ENCODE results near the gene PROSER2.

Gene PROSER2

GRCh38 chr10:11825796-11826414, 2.7 kb downstream of the PROSER2 start:
- Histone ChIP-seq H3K4me3 (ENCODE audit: low read depth, low read length) (no peak overlapping the region), H3K27ac (no peak overlapping the region), H3K27me3 (ENCODE audit: insufficient read depth, low read depth, severe bottlenecking) (no peaks in the 10 kb centered on the region), H3K36me3 (no peaks in the 10 kb centered on the region), H3K9me3 (ENCODE audit: severe bottlenecking) (no peaks in the 10 kb centered on the region)
- DNase-seq, result no peak
- no peak for TF ChIP-seq CTCF (IDR thresholded peaks at IDR 0.05; ENCODE audit: low read depth, low read length)

GRCh38 chr10:11827006-11827405, 3.9 kb downstream of the PROSER2 start:
- no peaks in the 10 kb centered on the region for H3K36me3 ChIP-seq
- no peaks in the 10 kb centered on the region for H3K9me3 ChIP-seq (ENCODE audit: severe bottlenecking)
- H3K4me3 ChIP-seq (ENCODE audit: low read depth, low read length), result no peak overlapping the region
- DNase-seq, result no peak
- H3K27me3 ChIP-seq (ENCODE audit: insufficient read depth, low read depth, severe bottlenecking), result no peaks in the 10 kb centered on the region
- H3K27ac ChIP-seq, result no peak overlapping the region
- TF ChIP-seq CTCF (IDR thresholded peaks at IDR 0.05; ENCODE audit: low read depth, low read length), result no peak

- H3K9me3 ChIP-seq (ENCODE audit: severe bottlenecking), result no peaks in the 10 kb centered on the region
- no peak for DNase-seq
- no peak for TF ChIP-seq CTCF (IDR thresholded peaks at IDR 0.05; ENCODE audit: low read depth, low read length)
Measured at GRCh38 chr10:11827414-11827813, 4.3 kb downstream of the PROSER2 start.

DNA sequence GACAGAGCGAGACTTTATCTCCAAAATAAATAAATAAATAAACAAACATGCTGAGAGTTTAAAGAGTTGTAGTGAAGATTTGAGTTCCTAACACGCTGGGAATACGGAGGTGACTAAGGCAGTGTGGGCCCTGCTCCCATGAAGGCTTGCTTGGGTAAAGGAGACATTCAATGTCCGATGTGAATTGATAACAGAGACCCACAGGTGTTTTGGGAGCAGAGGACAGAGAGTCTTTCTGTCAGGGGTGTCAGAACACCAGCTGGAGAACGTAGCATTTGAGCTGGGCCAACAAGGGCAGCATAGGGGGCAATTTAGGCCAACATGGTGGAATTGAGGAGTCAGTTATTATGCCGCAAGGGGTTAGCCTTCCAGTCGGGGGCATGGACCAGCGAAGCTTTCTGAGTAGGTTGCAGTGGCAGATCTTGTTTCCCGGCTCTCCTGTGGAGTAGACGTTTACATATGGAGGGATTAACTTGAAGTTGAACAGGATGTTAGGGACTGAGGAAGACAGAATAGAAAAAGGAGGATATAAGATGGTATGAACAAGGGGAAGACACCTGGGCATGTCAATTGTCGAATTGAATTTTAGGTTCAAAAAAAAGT, 5.6 kb downstream of the PROSER2 start:
- DNase-seq, result no peak
- H3K4me3 ChIP-seq (ENCODE audit: low read depth, low read length), result no peak overlapping the region
- H3K27ac ChIP-seq, result no peak overlapping the region
- no peaks in the 10 kb centered on the region for H3K27me3 ChIP-seq (ENCODE audit: insufficient read depth, low read depth, severe bottlenecking)
- H3K9me3 ChIP-seq (ENCODE audit: severe bottlenecking), result no peaks in the 10 kb centered on the region
- TF ChIP-seq CTCF (IDR thresholded peaks at IDR 0.05; ENCODE audit: low read depth, low read length), result no peak
- no peaks in the 10 kb centered on the region for H3K36me3 ChIP-seq

More at GRCh38 chr10:11827414-11827813, 4.3 kb downstream of the PROSER2 start:
- H3K36me3 ChIP-seq, result no peaks in the 10 kb centered on the region
- H3K27me3 ChIP-seq (ENCODE audit: insufficient read depth, low read depth, severe bottlenecking), result no peaks in the 10 kb centered on the region
- no peak overlapping the region for H3K4me3 ChIP-seq (ENCODE audit: low read depth, low read length)
- no peak overlapping the region for H3K27ac ChIP-seq

GRCh38 chr10:11830836-11831519, 7.8 kb downstream of the PROSER2 start:
- no peaks in the 10 kb centered on the region for H3K9me3 ChIP-seq (ENCODE audit: severe bottlenecking)
- no peak for DNase-seq
- H3K27ac ChIP-seq, result no peak overlapping the region
- H3K36me3 ChIP-seq, result no peaks in the 10 kb centered on the region
- H3K4me3 ChIP-seq (ENCODE audit: low read depth, low read length), result no peak overlapping the region
- H3K27me3 ChIP-seq (ENCODE audit: insufficient read depth, low read depth, severe bottlenecking), result no peaks in the 10 kb centered on the region
- TF ChIP-seq CTCF (IDR thresholded peaks at IDR 0.05; ENCODE audit: low read depth, low read length), result no peak
